Activated CD8-positive, alpha-beta memory T cell treated with anti-CD3 and anti-CD28 coated beads, Interleukin-2, amount 50 U/mL, for 1 hour (primary cell): ENCODE results near the gene RAB11FIP3.

Experiments used
- DNase-seq: peaks from one replicate; pipeline ENCODE4 v3.0.0-alpha.2; 2020; ENCODE audit errors: extremely low read depth

Gene RAB11FIP3

GRCh38 chr16:518858-519257 is 93.4 kb downstream of the RAB11FIP3 start:
- DNase-seq = no peak

DNA sequence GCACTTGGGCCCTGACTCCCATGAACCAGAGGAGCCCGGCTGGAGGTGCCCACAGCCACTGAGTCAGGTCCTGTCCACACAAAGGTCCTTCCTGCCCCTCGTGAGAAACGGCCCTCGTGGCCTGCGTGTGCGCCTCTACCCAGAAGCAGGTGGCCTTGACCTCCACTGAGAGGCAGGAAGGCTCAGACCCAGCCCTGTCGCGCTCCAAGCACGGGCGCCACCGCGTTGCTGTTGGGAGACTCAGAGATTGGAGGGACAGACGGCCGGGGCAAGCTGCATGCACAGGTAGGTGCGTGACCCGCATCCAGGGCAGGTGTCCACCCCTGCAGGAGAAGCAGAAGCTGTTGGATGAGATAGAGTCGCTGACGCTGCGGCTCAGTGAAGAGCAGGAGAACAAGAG is 94.0 kb downstream of the RAB11FIP3 start:
- DNase-seq = no peak

DNA sequence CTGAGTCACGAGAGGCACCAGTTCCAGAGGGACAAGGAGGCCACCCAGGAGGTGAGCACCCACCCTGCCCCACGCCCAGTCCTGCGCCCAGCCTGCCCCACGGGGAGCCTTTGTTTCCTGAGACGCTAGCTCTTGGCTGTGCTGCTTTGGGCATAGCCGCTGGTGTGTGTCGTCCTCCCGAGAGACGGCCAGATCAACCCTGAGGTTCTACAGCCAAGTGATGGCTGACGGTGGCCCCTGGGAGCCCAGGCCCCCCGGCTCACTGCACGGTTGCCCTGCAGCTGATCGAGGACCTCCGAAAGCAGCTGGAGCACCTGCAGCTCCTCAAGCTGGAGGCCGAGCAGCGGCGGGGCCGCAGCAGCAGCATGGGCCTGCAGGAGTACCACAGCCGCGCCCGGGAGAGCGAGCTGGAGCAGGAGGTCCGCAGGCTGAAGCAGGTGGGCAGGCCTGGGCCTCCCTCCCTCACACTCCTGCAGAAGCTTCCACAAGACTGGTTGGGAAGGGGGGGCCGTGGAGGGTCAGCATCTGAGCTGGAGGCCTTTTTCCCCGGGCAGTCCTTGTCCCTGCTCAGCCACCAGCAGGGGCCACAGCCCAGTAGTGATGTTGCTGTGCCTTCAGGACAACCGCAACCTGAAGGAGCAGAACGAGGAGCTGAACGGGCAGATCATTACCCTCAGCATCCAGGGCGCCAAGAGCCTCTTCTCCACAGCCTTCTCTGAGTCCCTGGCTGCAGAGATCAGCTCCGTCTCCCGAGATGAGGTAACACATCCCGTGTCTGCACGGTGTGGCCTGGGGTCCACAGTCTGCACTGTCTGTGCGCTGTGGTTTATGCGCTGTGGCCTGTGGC is 94.6 kb downstream of the RAB11FIP3 start:
- DNase-seq = no peak

- no peak for DNase-seq
Measured at GRCh38 chr16:520847-521246, 95.4 kb downstream of the RAB11FIP3 start.

DNA sequence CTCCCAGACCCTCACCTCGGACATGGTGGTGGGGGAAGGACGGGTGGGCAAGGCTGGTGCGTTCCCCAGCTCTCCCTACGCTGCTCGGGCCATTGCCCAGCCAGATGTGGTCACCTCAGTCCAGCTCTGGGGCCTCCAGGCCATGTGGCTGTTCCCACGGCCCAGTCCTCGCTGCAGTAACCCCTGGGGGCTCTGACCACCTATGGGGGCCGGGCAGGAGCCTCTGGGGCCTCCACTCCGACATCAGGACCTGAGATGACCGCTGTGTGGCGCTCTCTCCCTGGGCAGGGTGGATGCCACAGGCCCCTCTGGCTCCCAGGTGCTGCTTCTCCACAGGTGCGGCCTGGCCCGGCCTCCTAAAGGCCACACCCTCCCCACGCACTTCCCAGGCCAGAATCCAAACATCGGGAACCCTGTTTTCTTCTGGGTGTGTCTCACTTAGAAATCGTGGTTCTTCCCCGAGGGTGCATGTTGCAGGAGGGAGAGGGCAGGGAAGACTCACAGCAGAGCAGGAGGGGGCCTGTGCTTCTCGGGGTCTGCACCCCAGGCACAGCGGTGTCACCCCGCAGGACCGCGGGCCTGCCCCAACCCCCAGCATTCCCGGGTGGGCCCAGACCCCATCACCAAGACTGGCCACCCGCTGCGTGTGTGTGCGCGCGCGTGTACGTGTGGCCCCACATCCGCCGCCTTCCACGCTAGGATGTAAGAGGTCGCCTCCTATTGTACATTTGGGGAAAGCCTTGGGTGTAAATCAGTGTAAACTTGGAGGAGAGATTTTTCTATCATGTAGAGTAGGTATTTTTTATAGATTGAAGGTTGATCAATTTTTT is 96.1 kb downstream of the RAB11FIP3 start:
- DNase-seq = no peak

DNA sequence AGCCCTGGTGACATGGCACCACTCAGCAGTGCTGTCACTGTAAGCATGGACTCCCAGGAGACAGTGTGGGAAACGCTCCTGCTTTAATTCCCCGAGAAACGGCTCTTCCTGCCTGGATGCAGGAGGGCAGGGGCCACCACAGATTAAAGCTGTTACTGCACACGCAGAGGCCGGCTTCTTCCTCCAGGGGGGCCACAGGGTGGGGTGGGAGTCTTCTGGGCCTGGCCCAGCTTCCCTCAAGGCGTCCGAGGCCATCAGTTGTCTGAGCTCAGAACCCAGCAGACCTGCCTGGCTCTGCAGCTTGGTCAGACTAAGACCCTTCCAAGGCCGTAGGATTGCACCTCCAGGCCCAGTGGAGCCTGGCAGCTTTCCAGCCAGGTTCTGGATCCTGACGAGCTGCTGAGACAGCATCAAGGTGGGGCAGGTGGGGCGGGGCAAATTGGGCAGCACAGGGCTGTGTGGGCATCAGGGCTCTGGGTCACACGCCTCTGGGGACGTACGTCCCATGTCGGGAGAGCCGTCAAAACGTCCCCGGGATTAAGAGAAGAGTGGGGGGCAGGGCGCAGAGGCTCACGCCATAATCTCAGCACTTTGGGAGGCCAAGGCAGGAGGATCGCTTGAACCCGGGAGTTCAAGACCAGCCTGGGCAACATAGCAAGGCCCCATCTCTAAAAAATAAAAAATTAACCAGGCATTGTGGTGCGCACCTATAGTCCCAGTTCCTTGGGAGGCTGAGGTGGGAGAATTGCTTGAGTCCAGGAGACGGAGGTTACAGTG is 97.1 kb downstream of the RAB11FIP3 start:
- no peak for DNase-seq

GRCh38 chr16:523097-523741 is 97.8 kb downstream of the RAB11FIP3 start:
- no peak for DNase-seq

- DNase-seq = no peak
Measured at GRCh38 chr16:524274-525040, 99.0 kb downstream of the RAB11FIP3 start.

GRCh38 chr16:525123-525519 is 99.7 kb downstream of the RAB11FIP3 start:
- no peak for DNase-seq

DNA sequence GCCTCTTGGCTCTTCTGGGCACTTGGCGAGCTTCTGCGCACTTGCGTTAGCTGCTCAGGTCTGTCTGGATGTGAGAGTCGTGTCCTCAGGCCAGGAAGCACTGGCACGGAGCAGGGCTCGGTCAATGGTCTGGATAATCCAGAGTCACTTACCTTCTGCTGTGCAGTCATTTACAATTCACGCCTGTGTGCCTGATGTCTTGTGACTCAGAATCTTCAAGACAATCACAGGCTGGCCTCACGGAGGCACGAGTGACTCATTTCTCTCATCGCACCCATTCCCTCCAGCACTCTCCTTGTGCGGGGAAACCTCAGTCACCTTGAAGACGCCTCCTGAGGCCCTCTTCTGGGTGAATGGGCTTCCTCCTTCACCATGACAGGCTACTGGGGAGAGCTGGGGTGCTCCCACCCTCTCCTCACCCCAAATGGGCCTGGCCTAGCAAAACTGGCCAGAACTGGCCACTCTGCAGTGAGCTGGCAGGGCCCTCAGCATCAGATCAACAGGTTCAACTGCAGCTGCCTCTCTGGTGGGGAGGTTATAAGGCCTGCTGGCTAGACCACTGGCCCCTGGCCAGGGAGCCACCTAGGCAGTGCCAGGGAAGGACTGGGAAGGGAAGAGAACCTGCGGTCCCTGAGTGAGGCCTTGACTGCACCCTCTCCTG is 100.2 kb downstream of the RAB11FIP3 start:
- no peak for DNase-seq

GRCh38 chr16:526181-527014 is 100.9 kb downstream of the RAB11FIP3 start:
- no peak for DNase-seq

DNA sequence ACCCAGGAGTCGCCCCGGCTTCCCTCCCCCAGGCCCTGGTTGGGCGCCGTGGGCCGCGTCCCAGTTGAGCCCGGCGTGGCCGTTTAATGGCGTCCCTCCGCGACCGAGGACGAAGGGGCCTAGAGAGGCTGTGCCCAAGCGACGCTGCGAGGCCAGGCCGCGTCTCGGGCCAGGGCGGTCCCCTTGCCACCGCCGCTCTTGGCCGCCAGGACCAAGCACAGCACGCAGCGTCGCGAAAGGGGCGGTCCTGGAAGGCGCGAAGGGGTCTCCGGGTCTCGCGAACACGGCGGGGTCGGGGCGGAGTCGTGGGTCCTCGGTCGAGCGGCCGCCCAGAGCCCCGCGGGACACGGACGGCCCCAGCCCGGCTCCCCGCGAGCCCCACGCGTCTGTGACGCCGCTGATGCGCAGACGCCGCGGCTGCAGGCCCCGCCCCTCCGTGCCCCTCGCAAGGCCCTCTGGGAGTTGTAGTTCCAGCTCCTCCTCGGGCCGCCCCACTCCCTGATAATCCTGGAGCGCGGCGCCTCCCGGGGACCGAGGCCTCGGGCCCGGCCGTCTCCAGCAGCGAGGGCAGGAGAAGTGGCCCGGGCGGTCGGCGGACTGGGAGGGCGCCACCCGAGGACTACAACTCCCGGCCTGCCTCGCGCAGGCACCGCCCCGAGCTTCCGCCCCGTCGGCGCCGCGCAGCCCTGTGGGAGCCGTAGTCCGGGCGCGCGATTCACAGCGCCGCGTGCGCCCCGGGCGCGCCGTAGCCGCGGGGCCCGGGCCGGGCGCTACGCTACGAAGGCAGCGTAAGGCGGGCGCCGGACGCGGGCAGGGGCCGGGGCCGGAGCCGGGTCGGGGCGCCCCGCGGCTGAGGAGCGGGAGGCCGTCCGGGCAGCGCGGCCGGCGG is 101.8 kb downstream of the RAB11FIP3 start, which contains the start of gene CAPN15:
TSS of gene CAPN15 (plus strand) at position 698 of the 889 bp plus-strand sequence. CDS start 19,127 bp downstream, outside the sequence.
- DNase-seq = peak; percentile 38

DNA sequence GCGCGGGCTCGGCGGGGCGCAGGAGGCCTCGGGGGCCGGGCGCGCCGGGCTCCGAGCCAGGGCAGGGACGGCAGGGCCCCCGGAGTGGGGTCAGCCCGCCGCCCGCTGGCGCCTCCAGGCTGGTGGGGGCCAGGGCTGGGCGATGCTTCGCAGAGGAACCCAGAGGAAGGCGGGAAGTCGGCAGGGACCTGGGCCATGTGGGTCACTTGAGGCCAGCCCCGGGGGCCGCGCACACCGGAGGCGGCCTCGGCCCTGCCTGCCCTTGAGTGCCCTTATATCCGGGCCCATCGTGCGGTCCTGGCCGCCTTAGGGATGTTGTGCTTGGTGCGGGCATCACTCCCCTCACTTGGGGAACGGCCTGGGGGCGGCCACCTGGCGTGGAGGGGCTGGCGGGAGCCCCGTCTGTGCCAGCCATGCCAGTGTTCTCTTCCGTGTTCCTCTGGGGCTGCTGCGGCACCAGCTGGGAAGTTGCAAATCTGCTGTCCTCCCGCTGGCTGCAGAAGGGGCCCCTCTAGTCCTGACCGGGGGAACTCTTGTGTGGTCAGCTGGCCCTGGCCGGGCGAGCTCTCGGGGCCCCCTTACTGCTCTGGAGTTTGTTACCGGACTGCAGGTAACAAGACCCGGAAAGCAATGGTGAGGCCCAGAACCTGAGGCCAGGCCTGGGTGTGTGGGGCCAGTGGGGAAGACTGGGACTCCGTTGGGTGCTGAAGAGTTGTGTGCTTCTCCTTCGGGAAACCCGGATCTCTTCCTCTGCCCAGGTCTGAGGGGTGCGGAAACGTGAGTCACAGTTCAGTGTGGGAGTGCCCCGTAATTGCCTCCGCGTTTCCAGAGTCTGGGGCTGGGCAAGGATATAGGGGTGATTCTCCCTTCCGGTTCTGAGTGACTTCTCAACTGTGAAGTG is 102.9 kb downstream of the RAB11FIP3 start:
- no peak for DNase-seq

DNA sequence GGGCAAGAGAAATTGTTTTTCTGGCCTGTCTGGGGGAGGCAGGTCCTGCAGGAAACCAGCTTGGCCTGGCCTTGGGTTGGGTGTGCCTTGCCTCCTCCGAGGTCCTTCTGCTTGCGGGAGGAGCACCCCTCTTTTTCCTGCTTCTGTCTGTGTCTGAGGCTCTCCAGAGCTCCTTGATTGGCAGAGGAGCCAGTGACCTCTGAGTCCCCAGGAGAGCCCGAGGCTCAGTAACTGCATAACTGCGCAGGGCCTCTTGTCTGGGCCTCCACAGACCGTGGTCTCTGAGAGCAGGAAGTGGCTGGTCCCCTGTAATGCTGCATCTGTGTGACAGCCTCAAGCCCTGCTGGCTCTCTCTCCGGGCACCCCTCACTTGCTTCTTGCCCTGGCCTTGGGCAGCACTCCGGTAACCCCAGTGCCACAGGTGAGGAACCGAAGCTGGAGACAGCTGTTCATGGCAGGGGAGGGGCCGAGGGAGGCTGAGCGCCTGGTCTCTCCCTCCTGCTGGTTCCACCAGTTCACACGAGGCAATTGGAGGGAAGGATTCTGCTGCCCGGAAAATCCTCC is 103.6 kb downstream of the RAB11FIP3 start:
- no peak for DNase-seq

GRCh38 chr16:530111-530817 is 104.8 kb downstream of the RAB11FIP3 start:
- DNase-seq = no peak

DNA sequence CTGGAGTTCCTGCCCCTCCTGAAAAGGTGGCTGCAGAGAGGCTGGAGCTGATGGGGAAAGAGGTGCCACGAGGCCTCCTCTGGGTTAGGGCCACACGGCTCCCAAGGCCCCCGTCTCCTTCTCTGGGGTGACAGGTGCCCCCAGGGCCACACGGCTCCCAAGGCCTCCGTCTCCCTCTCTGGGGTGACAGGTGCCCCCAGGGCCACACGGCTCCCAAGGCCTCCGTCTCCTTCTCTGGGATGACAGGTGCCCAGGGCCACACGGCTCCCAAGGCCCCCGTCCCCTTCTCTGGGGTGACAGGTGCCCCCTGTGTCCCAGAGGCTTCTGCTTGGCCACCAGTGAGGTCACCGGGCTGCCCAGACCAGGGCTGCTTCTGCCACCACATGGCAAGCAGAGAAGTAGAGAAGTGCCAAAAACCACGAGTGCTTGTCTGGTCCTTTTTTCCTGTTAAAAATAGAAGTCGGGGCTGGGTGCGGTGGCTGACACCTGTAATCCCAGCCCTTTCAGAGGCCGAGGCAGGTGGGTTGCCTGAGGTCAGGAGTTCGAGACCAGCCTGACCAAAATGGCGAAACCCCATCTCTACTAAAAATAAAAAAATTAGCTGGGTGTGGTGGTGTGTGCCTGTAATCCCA is 106.2 kb downstream of the RAB11FIP3 start:
- DNase-seq = no peak
